ENCODE measurements around the gene NEURL1.

NEURL1 gene

GRCh38 chr10:103553743-103554487 is 60.4 kb downstream of the NEURL1 start:
- H3K27me3 ChIP-seq (ENCODE audit: control insufficient read depth in 1 of 2, insufficient read depth in 2 of 2, low read length in 2 of 2), result peaks cover 0 to 6% of the 10 kb centered on the region in 2 donors
- no peak overlapping the region for H3K27ac ChIP-seq (ENCODE audit: low read depth, low read length)
- no peaks in the 10 kb centered on the region for H3K36me3 ChIP-seq (ENCODE audit: insufficient read depth, low read length)
- no peak overlapping the region for H3K9ac ChIP-seq (ENCODE audit: low read length)
- H3K4me3 ChIP-seq (ENCODE audit: low read depth in 1 of 2, low read length in 2 of 2), result no peak overlapping the region
- peaks cover 10% of the 10 kb centered on the region for H3K4me1 ChIP-seq (ENCODE audit: insufficient read depth, low read length)
- H3K9me3 ChIP-seq (ENCODE audit: low read length), result no peaks in the 10 kb centered on the region

- no peaks in the 10 kb centered on the region for H3K36me3 ChIP-seq (ENCODE audit: insufficient read depth, low read length)
- peak overlapping the region; percentile 4 to 61 for H3K4me3 ChIP-seq (ENCODE audit: low read depth in 1 of 2, low read length in 2 of 2)
- H3K27me3 ChIP-seq (ENCODE audit: control insufficient read depth in 1 of 2, insufficient read depth in 2 of 2, low read length in 2 of 2), result peaks cover 0 to 6% of the 10 kb centered on the region in 2 donors
- H3K9me3 ChIP-seq (ENCODE audit: low read length), result no peaks in the 10 kb centered on the region
- H3K27ac ChIP-seq (ENCODE audit: low read depth, low read length), result no peak overlapping the region
- peaks cover 10% of the 10 kb centered on the region for H3K4me1 ChIP-seq (ENCODE audit: insufficient read depth, low read length)
- no peak overlapping the region for H3K9ac ChIP-seq (ENCODE audit: low read length)
Observed at GRCh38 chr10:103554488-103555324, 61.2 kb downstream of the NEURL1 start.

DNA sequence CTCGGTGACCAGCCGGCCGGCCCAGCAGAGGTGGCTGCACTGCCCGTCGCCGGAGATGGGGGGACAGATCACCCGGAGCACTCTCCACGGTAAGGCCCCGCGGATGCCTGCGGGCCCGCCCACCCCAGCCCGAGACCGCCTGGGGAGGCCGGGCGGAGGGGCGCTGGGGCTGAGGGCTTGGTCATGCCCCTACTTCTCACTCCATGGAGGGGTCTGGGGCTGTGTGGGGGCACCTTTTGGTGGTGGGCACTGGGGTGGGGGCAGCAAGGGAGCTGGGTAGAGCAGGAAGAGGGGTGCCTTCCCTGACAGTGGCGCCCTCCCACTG is 61.8 kb downstream of the NEURL1 start:
- Histone ChIP-seq H3K4me1 (ENCODE audit: insufficient read depth, low read length) (peaks cover 10% of the 10 kb centered on the region), H3K36me3 (ENCODE audit: insufficient read depth, low read length) (no peaks in the 10 kb centered on the region)

DNA sequence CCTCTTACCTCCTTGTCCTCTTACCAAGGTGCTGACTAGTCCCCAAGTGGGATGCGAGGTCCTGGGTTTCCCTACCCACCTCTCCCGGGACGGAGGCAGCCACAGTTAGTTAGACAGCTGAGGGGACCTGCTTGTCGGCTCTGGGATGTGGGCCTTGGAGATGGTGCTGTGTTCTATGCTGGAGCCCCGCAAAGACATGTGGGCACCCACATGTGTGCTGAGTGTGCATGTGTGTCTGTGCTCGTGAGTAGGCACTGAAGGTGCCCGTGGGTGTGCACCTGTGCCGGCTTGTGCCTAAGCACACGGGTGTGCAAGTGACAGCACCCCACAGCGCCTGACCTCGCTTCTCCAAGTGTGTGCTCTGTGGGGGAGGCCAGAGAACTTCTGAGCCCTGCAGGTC is 62.2 kb downstream of the NEURL1 start:
- H3K36me3 ChIP-seq (ENCODE audit: insufficient read depth, low read length), result no peaks in the 10 kb centered on the region
- H3K27ac ChIP-seq (ENCODE audit: low read depth, low read length), result no peak overlapping the region

More for the DNA sequence above, 61.8 kb downstream of the NEURL1 start:
- Histone ChIP-seq H3K4me3 (ENCODE audit: low read depth in 1 of 2, low read length in 2 of 2) (peak overlapping the region in 1 of 2 donors; percentile 61), H3K9ac (ENCODE audit: low read length) (no peak overlapping the region), H3K9me3 (ENCODE audit: low read length) (no peaks in the 10 kb centered on the region), H3K27ac (ENCODE audit: low read depth, low read length) (no peak overlapping the region), H3K27me3 (ENCODE audit: control insufficient read depth in 1 of 2, insufficient read depth in 2 of 2, low read length in 2 of 2) (peaks cover 0 to 6% of the 10 kb centered on the region in 2 donors)

GRCh38 chr10:103556383-103557007 is 63.0 kb downstream of the NEURL1 start:
- Histone ChIP-seq H3K4me1 (ENCODE audit: insufficient read depth, low read length) (peaks cover 10% of the 10 kb centered on the region), H3K36me3 (ENCODE audit: insufficient read depth, low read length) (no peaks in the 10 kb centered on the region), H3K4me3 (ENCODE audit: low read depth in 1 of 2, low read length in 2 of 2) (no peak overlapping the region), H3K27ac (ENCODE audit: low read depth, low read length) (no peak overlapping the region), H3K9ac (ENCODE audit: low read length) (no peak overlapping the region), H3K9me3 (ENCODE audit: low read length) (no peaks in the 10 kb centered on the region), H3K27me3 (ENCODE audit: control insufficient read depth in 1 of 2, insufficient read depth in 2 of 2, low read length in 2 of 2) (peaks cover 0 to 6% of the 10 kb centered on the region in 2 donors)

More for the DNA sequence above, 62.2 kb downstream of the NEURL1 start:
- Histone ChIP-seq H3K4me1 (ENCODE audit: insufficient read depth, low read length) (peaks cover 10% of the 10 kb centered on the region), H3K9ac (ENCODE audit: low read length) (no peak overlapping the region), H3K4me3 (ENCODE audit: low read depth in 1 of 2, low read length in 2 of 2) (peak overlapping the region in 1 of 2 donors; percentile 61), H3K9me3 (ENCODE audit: low read length) (no peaks in the 10 kb centered on the region), H3K27me3 (ENCODE audit: control insufficient read depth in 1 of 2, insufficient read depth in 2 of 2, low read length in 2 of 2) (peaks cover 0 to 6% of the 10 kb centered on the region in 2 donors)

- no peak overlapping the region for H3K27ac ChIP-seq (ENCODE audit: low read depth, low read length)
- no peaks in the 10 kb centered on the region for H3K36me3 ChIP-seq (ENCODE audit: insufficient read depth, low read length)
- no peaks in the 10 kb centered on the region for H3K9me3 ChIP-seq (ENCODE audit: low read length)
- H3K4me3 ChIP-seq (ENCODE audit: low read depth in 1 of 2, low read length in 2 of 2), result no peak overlapping the region
- H3K27me3 ChIP-seq (ENCODE audit: control insufficient read depth in 1 of 2, insufficient read depth in 2 of 2, low read length in 2 of 2), result peaks cover 0 to 6% of the 10 kb centered on the region in 2 donors
- H3K9ac ChIP-seq (ENCODE audit: low read length), result no peak overlapping the region
- peaks cover 10% of the 10 kb centered on the region for H3K4me1 ChIP-seq (ENCODE audit: insufficient read depth, low read length)
Observed at GRCh38 chr10:103557455-103557854, 64.0 kb downstream of the NEURL1 start.

DNA sequence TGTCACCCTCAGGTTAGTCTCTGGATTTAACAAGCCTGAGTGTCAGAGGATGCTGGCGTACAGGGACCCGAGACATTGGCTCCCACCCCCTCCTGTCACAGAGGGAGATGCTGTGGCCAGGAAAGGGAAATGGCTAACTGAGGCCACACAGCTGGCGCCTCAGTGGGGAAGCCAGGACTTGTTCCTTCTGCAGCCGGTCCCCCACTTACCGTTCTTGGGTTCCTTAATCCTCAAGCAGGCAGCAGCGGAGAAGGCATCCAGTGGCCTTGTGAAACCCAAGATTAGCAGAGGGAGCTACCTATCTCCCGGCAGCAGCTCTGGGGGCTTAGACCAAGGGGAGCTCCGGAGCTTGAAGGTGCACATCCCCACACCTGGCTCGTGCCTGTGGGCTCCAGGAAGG is 65.4 kb downstream of the NEURL1 start:
- H3K27ac ChIP-seq (ENCODE audit: low read depth, low read length), result no peak overlapping the region
- H3K36me3 ChIP-seq (ENCODE audit: insufficient read depth, low read length), result no peaks in the 10 kb centered on the region
- H3K4me1 ChIP-seq (ENCODE audit: insufficient read depth, low read length), result peaks cover 12% of the 10 kb centered on the region
- H3K9me3 ChIP-seq (ENCODE audit: low read length), result no peaks in the 10 kb centered on the region
- no peak overlapping the region for H3K9ac ChIP-seq (ENCODE audit: low read length)
- H3K27me3 ChIP-seq (ENCODE audit: control insufficient read depth in 1 of 2, insufficient read depth in 2 of 2, low read length in 2 of 2), result peaks cover 0 to 6% of the 10 kb centered on the region in 2 donors
- no peak overlapping the region for H3K4me3 ChIP-seq (ENCODE audit: low read depth in 1 of 2, low read length in 2 of 2)

DNA sequence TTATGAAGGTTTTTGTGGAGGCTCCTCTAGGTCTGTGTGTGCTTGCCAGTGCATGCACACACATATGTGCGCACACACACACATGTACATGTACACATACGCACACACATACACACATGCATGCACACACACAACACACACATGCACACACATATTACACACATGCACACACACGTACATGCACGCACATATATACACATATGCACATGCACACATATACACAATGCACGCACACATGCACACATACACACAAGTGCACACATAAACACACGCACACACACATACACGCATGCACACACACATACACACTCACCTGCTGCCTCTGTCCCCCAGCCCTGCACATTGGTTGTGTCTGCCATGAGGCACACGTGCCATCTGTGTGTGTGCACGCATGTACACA is 66.3 kb downstream of the NEURL1 start:
- no peaks in the 10 kb centered on the region for H3K36me3 ChIP-seq (ENCODE audit: insufficient read depth, low read length)
- H3K9me3 ChIP-seq (ENCODE audit: low read length), result no peaks in the 10 kb centered on the region
- peaks cover 14% of the 10 kb centered on the region for H3K4me1 ChIP-seq (ENCODE audit: insufficient read depth, low read length)
- peaks cover 0 to 6% of the 10 kb centered on the region in 2 donors for H3K27me3 ChIP-seq (ENCODE audit: control insufficient read depth in 1 of 2, insufficient read depth in 2 of 2, low read length in 2 of 2)
- H3K4me3 ChIP-seq (ENCODE audit: low read depth in 1 of 2, low read length in 2 of 2), result no peak overlapping the region
- H3K9ac ChIP-seq (ENCODE audit: low read length), result no peak overlapping the region
- no peak overlapping the region for H3K27ac ChIP-seq (ENCODE audit: low read depth, low read length)

DNA sequence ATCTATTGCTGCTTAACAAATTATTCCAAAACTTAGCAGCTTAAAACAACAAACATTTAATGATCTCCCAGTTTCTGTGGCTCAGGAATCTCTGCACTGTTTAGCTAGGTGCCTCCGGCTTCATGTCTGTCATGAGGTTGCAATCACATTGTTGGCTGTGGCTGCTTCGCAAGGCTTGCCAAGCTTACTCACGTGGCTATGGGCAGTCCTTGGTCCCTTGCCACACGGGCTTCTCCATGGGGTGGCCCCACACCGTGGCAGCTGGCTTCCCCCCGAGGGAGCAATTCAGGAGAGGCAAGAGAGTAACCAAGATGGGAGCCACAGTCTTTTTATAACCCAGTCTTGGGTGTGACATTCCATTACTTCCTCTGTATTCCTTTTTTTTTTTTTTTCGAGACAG is 67.4 kb downstream of the NEURL1 start:
- Histone ChIP-seq H3K4me3 (ENCODE audit: low read depth in 1 of 2, low read length in 2 of 2) (no peak overlapping the region), H3K27me3 (ENCODE audit: control insufficient read depth in 1 of 2, insufficient read depth in 2 of 2, low read length in 2 of 2) (no peaks in the 10 kb centered on the region), H3K27ac (ENCODE audit: low read depth, low read length) (no peak overlapping the region), H3K4me1 (ENCODE audit: insufficient read depth, low read length) (peaks cover 9% of the 10 kb centered on the region), H3K9ac (ENCODE audit: low read length) (no peak overlapping the region), H3K9me3 (ENCODE audit: low read length) (no peaks in the 10 kb centered on the region), H3K36me3 (ENCODE audit: insufficient read depth, low read length) (no peaks in the 10 kb centered on the region)

DNA sequence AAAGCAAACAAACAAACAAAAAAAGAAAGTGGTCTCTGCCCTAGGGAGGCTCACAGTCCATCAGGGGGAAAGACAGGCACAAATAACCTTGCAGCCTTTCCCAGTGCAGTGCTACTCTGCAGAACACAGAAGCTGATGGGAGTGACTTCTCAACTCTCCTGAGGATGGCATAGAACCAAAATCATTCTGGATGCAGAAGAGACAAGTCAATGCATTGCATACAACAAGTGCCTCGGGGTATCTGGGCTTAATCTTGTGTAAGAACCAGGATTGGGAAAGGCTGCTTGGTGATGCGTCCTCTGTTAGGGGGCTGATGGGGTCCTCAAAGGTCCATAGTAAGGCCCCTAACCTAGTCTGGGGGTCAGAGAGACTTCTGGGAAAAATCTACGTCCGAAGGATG is 68.9 kb downstream of the NEURL1 start:
- no peaks in the 10 kb centered on the region for H3K36me3 ChIP-seq (ENCODE audit: insufficient read depth, low read length)
- no peaks in the 10 kb centered on the region for H3K27me3 ChIP-seq (ENCODE audit: control insufficient read depth in 1 of 2, insufficient read depth in 2 of 2, low read length in 2 of 2)
- no peaks in the 10 kb centered on the region for H3K9me3 ChIP-seq (ENCODE audit: low read length)
- no peak overlapping the region for H3K27ac ChIP-seq (ENCODE audit: low read depth, low read length)
- H3K9ac ChIP-seq (ENCODE audit: low read length), result no peak overlapping the region
- peaks cover 9% of the 10 kb centered on the region for H3K4me1 ChIP-seq (ENCODE audit: insufficient read depth, low read length)
- H3K4me3 ChIP-seq (ENCODE audit: low read depth in 1 of 2, low read length in 2 of 2), result no peak overlapping the region

Data from muscle layer of colon (tissue), 2 donors.